Right renal cortex interstitium (tissue), 3 donors: ENCODE measurements around the gene AP1S3. TPM values are rescaled to one million over a fixed set of nuclear protein-coding genes. Genes with fewer than 3 reads are reported as not detected.
"Not testable (repeated sequence)": the region's sequence is repeated elsewhere in the genome, so short reads cannot be mapped to it uniquely, and the experiment has no call there.

Source experiments
- DNase-seq, 3 donors: peaks; one replicate each; pipeline ENCODE4 v3.0.0-alpha.2; 2013; ENCODE audit warnings: low read depth in 3 of 3, low spot score in 2 of 3
- polyA plus RNA-seq, 3 donors: library from polyadenylated mRNA; unstranded; fragments of 120-200 nt; gene quantifications; one replicate each; pipeline ENCODE4 v1.2.1, GENCODE V29; 2013; ENCODE audit not compliant: insufficient read length in 3 of 3

Gene AP1S3
- polyA plus RNA-seq, 3 donors: 11.2 to 13.5 (median 12.6) TPM

GRCh38 chr2:223811757-223812156 is 25.6 kb downstream of the AP1S3 start:
- DNase-seq: no peak

GRCh38 chr2:223805008-223805407 is 32.4 kb downstream of the AP1S3 start:
- DNase-seq: no peak

GRCh38 chr2:223801736-223802135 is 35.6 kb downstream of the AP1S3 start:
- DNase-seq: no peak

GRCh38 chr2:223800908-223801307 is 36.5 kb downstream of the AP1S3 start:
- DNase-seq: no peak

DNA sequence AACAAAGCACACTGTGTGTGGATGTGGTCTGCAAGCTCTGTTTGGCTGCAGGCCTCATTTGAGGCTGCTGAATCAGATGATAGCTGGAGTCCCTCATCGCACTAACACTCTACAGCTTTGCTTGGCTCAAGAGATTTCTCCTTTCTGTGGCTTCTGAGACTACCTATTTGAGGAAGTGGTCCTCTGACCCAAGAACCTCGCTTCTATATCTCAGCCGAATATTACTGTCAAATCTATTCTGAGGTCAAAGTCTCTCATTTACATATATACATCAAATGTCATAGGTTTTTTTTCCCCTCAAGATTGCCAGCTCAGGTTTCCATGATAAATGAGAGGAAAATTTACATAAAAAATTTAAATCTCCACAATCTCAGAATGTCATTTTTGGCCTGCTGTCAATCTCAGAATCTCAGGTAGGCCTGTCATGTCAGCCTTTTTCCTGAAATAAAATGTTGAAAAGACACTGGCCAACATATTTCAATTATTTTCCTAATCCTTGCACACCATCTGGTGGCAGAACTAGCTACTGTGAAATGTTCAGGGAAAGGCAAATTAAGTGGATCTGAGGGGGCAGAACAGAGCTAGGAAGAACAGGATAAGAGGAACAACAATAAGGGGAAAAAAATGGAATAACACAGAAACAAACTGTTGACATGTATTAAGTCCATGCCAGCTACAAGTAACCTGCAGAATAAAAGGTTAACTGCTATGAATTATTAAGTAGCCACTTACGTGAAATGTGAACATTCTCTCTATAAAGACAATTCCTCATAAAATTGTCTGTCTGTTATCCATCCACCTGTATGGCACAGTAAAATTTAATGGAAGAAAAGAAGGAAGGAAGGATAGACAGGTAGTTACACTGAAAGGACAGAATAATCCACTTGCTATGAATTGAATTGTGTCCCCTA is 39.3 kb downstream of the AP1S3 start:
- no peak for DNase-seq

- DNase-seq: no peak
Observed at GRCh38 chr2:223797037-223797436, 40.3 kb downstream of the AP1S3 start.

GRCh38 chr2:223789423-223789822 is 48.0 kb downstream of the AP1S3 start:
- DNase-seq: no peak

- no peak for DNase-seq
Observed at GRCh38 chr2:223788826-223789225, 48.6 kb downstream of the AP1S3 start.

- DNase-seq: not testable (repeated sequence)
Observed at GRCh38 chr2:223788106-223788505, 49.3 kb downstream of the AP1S3 start.

DNA sequence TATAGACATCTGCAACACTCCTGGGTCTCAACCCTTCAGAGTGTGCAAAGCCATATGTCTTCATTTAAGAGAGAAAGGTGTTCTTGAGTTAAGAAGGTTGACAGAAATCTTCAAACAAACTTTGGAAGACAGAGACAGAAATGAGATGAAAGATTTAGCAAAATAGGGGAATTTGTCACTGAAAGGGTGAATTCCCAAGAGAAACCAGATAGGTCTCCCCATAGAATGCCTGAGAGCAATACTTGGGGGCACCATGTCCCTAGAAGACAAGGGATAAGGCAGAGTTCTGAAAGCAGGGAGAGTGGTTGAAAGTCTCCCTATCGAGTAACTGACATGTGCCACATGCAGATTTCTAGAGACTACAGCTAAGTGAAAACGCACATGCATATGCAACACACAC is 50.0 kb downstream of the AP1S3 start:
- no peak for DNase-seq

DNA sequence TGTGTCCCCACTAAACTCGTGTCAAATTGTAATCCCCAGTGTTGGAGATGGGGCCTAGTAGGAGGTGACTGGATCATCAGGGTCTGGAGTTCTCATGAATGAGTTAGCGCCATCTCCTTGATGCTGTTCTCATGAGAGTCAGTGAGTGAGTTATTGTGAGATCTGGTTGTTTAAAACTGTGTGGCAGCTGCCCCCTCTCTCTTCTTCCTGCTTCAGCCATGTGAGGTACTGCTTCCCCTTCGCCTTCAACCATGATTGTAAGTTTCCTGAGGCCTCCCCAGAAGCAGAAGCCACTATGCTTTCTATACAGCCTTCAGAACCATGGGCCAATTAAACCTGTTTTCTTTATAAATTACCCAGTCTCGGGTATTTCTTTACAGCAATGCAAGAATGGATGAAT is 50.4 kb downstream of the AP1S3 start:
- no peak for DNase-seq

DNA sequence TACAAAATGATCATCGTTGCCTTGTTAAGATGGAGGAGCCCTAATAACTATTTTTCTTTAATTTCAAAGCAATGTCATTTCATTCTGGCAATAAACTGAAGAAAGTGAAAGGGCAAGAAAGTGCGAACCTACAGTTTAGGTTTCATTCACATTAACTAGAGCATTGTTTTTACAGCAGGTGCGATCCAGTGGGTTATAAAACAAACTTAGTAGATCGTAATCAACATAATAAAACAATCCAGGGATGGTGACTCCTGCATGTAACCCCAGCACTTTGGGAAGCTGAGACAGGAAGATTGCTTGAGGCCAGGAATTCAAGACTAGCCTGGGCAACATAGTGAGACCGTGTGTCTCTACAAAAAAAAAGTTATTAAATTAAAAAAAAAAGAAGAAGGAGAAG is 51.1 kb downstream of the AP1S3 start:
- DNase-seq: no peak

DNA sequence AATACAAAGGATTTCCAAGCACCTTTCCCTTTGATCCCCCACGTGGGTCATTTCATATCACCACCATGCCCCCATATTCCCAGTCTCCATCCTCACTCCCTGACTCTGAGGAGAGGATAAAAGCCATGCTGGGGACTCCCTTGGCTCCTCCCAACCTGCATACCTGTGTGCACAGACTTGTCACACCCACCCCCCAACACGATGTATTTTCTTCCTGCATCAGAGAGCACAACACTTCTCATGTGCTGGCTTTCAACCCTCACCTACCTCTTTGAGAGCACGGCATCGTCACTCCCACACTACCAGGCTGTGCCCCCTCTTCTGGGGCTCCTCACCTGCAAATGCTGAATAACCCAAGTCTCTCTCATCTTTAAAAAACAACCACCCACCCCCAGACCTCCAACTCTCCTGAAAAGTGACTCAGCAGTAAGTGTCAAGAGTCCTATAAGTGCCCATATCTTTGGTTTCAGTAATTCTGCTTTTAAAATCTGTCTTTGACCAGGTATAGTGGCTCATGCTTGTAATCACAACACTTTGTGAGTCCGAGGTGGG is 53.1 kb downstream of the AP1S3 start:
- no peak for DNase-seq

DNA sequence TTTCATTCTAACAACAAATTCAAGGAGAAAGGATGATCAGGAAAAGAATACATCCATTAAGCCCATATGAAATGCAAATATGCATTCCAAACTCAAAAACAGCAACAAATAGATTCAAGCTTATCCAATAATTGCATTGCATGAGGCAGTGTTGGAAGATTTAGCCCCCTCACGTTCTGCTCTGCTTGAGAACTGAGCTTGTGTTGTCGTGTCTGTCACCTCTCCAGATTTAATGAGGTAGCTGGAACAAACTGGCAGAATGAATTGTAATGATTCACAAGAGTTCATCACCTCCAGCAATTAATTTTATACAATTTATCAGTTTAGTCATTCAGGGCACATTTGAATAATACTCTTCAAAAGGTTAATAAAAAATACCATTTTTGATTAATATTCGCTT is 54.8 kb downstream of the AP1S3 start:
- no peak for DNase-seq

DNA sequence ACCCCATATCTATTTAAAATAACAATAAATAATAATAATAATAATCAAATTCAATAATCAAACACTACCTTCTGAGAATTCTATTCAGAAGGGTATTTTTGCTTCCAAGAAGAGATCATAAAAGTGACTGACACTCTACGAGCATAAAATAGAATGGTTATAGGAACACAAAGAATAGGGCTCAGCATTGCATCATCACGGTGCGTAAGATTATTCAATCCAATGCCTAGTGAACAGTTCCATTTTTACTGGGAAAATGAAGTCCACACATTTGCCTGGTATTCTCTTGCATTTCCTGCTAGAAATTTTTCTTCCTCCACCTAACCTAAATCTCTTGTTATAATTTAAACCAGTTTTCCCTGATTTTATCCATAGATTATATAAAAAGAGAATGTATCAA is 55.8 kb downstream of the AP1S3 start:
- no peak for DNase-seq

GRCh38 chr2:223779877-223780276 is 57.5 kb downstream of the AP1S3 start:
- no peak for DNase-seq

DNA sequence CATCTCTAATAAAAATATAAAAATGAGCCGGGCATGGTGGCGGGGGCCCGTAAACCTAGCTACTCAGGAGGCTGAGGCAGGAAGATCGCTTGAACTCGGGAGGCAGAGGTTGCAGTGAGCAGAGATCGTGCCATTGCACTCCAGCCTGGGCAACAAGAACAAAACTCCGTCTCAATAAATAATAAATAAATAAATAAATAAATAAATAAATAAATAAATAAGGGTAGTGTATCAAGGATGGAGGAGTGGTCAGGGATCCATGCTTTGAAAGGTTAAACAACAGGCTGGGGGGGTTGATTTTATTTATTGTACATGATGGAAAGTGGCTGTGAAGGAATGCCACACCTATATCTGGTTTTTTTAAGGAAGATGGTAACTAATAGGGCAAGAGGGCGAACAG is 63.2 kb downstream of the AP1S3 start:
- no peak for DNase-seq

GRCh38 chr2:223772363-223772762 is 65.0 kb downstream of the AP1S3 start:
- DNase-seq: no peak

DNA sequence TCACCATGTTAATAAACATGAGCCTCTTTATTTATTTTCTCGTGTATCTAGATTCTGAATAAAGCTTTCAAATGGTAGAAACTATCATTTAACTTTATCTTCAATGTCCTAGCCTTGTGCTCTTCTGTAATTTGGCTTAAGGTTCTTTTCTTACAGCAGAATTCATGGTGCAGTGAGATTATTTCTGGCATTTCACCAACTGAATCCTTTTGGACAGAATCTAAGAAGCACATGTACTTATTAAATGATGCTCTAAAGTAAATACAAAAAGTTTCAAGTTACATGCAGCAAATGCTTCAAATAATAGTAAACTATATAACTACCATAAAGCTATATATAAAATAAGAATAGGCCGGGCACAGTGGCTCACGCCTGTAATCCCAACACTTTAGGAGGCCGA is 65.9 kb downstream of the AP1S3 start:
- DNase-seq: no peak

DNA sequence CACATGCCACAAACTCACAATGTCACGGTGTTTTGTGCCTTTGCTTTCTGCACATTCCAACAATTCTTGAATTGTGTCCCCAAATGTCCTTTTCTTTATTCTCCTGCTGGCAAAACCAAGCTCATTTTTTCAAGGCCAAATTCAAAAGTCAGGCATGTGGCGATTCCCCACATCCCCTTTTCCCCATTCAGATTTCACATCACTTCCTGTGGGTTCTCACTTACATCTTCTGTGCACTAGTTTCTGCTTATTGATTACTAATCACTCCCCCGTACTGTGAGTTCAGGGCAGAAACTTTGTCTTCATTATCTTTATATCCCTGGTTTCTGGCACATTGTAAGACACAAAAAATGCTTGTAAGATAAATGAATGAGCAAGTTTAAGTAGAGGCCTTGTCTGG is 69.2 kb downstream of the AP1S3 start:
- DNase-seq: no peak

GRCh38 chr2:223767341-223767740 is 70.0 kb downstream of the AP1S3 start:
- no peak for DNase-seq

GRCh38 chr2:223765221-223765785 is 72.1 kb downstream of the AP1S3 start:
- DNase-seq: no peak
